Mesenchymal stem cell (in vitro differentiated cells and primary cell): Measurements from ENCODE around the gene TEX13D.

Experiments used
- DNase-seq: peaks from one replicate; pipeline ENCODE4 v3.0.0-alpha.2; 2013
- H2AFZ ChIP-seq: one replicate; pipeline ENCODE4 v1.6.1; 2013; ENCODE audit warnings: low read depth, mild to moderate bottlenecking, control low read depth, inconsistent platforms, low read length, moderate library complexity
- H2AK5ac ChIP-seq: 2 replicates; pipeline ENCODE4 v1.6.1; 2013; ENCODE audit warnings: low read length, moderate library complexity, mild to moderate bottlenecking, inconsistent platforms; ENCODE audit not compliant: severe bottlenecking
- H2BK120ac ChIP-seq: one replicate; pipeline ENCODE4 v1.6.1; 2013; ENCODE audit warnings: low read depth, mild to moderate bottlenecking, inconsistent platforms, low read length, moderate library complexity
- H2BK12ac ChIP-seq, 2 experiments: one replicate each; pipeline ENCODE4 v1.6.1; 2013; ENCODE audit warnings: inconsistent platforms in 2 of 2, low read length in 2 of 2, mild to moderate bottlenecking in 2 of 2, moderate library complexity in 2 of 2, control low read depth in 1 of 2
- H2BK15ac ChIP-seq: one replicate; pipeline ENCODE4 v1.6.1; 2013; ENCODE audit warnings: mild to moderate bottlenecking, low read depth, inconsistent platforms; ENCODE audit not compliant: poor library complexity, severe bottlenecking
- H2BK5ac ChIP-seq: 2 replicates; pipeline ENCODE4 v1.6.1; 2013; ENCODE audit warnings: low read depth, mild to moderate bottlenecking, low read length, control low read depth, inconsistent platforms; ENCODE audit not compliant: poor library complexity, severe bottlenecking
- H3K14ac ChIP-seq, 2 experiments: one replicate each; pipeline ENCODE4 v1.6.1; 2013; ENCODE audit warnings: inconsistent platforms in 2 of 2, low read length in 2 of 2, control low read depth in 1 of 2, mild to moderate bottlenecking in 1 of 2, moderate library complexity in 1 of 2
- H3K18ac ChIP-seq, 2 experiments: one replicate each; pipeline ENCODE4 v1.6.1; 2013; ENCODE audit warnings: inconsistent platforms in 2 of 2, low read length in 2 of 2, control low read depth in 1 of 2, low read depth in 1 of 2, mild to moderate bottlenecking in 1 of 2
- H3K23ac ChIP-seq, 2 experiments: one replicate each; pipeline ENCODE4 v1.6.1; 2013; ENCODE audit warnings: inconsistent platforms in 2 of 2, low read length in 2 of 2, mild to moderate bottlenecking in 2 of 2, moderate library complexity in 2 of 2, control low read depth in 1 of 2
- H3K27ac ChIP-seq: 2 replicates; pipeline ENCODE4 v1.5.1; 2013; ENCODE audit warnings: mild to moderate bottlenecking, moderate library complexity, low read length, control low read depth, inconsistent platforms; ENCODE audit not compliant: poor library complexity, severe bottlenecking
- H3K27me3 ChIP-seq, 2 experiments: 2 replicates each; pipeline versions ENCODE4 v1.6.1 to v1.7.0; 2013; ENCODE audit warnings: low read length in 2 of 2, mild to moderate bottlenecking in 2 of 2, moderate library complexity in 2 of 2, control low read depth in 1 of 2, inconsistent platforms in 1 of 2; ENCODE audit not compliant: control insufficient read depth in 1 of 2, insufficient read depth in 1 of 2
- H3K36me3 ChIP-seq, 2 experiments: 2 replicates each; pipeline versions ENCODE4 v1.6.1 to v1.7.0; 2013; ENCODE audit warnings: low read length in 2 of 2, control low read depth in 1 of 2, inconsistent platforms in 1 of 2, low read depth in 1 of 2, mild to moderate bottlenecking in 1 of 2; ENCODE audit not compliant: insufficient read depth in 2 of 2, control insufficient read depth in 1 of 2
- H3K4ac ChIP-seq, 2 experiments: one replicate each; pipeline ENCODE4 v1.6.1; 2013; ENCODE audit warnings: inconsistent platforms in 2 of 2, low read length in 2 of 2, mild to moderate bottlenecking in 2 of 2, moderate library complexity in 2 of 2, control low read depth in 1 of 2, low read depth in 1 of 2
- H3K4me1 ChIP-seq: 2 replicates; pipeline ENCODE4 v1.6.1; 2013; ENCODE audit warnings: low read depth, low read length, control low read depth; ENCODE audit not compliant: control insufficient read depth, insufficient read depth
- H3K4me2 ChIP-seq: 2 replicates; pipeline ENCODE4 v1.6.1; 2013; ENCODE audit warnings: low read length, mild to moderate bottlenecking, inconsistent platforms; ENCODE audit not compliant: poor library complexity, severe bottlenecking
- H3K4me3 ChIP-seq, 2 experiments: 2 replicates each; pipeline versions ENCODE4 v1.5.1 to v1.7.0; 2013; ENCODE audit warnings: low read length in 2 of 2, mild to moderate bottlenecking in 2 of 2, control low read depth in 1 of 2, low read depth in 1 of 2; ENCODE audit not compliant: insufficient read depth in 1 of 2
- H3K79me1 ChIP-seq: replicated peaks from 2 replicates; pipeline ENCODE4 v1.6.1; 2013; ENCODE audit warnings: mild to moderate bottlenecking, control low read depth, low read length, inconsistent platforms; ENCODE audit not compliant: poor library complexity, severe bottlenecking
- H3K9ac ChIP-seq: 2 replicates; pipeline ENCODE4 v1.7.0; 2013; ENCODE audit warnings: mild to moderate bottlenecking, low read length, moderate library complexity
- H3K9me3 ChIP-seq: 2 replicates; pipeline ENCODE4 v1.7.0; 2013; ENCODE audit warnings: mild to moderate bottlenecking, low read length; ENCODE audit not compliant: control insufficient read depth
- H4K8ac ChIP-seq: one replicate; pipeline ENCODE4 v1.6.1; 2013; ENCODE audit warnings: inconsistent platforms, mild to moderate bottlenecking, low read length, moderate library complexity
- H4K91ac ChIP-seq: one replicate; pipeline ENCODE4 v1.6.1; 2013; ENCODE audit warnings: mild to moderate bottlenecking, low read length, inconsistent platforms
- WGBS: methylation state at CpG from one replicate; pipeline ENCODE4 v1.1.7; 2013; ENCODE audit warnings: mixed read lengths; 5-methylcytosine and 5-hydroxymethylcytosine counted together

TEX13D gene

DNA sequence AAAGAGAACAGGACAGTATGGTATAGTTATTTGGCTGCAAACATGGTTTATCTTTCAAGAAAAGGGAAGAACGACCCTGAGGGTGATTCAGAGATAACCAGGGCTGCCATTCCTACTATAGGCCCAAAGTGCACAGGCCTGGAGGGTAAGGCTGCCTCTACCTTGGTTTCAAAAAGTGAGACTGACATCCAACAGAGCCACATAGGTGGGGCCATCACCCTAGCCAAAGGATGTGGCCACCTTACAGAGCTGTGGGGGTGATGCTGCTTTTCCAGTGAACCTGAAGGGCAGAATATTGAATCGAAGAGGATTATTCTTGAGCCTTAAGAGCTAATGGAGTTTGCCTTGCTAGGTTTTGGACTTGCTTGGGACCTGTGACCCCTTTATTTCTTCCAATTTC lies 29.6 kb downstream of the TEX13D start:
- Histone ChIP-seq H3K9ac (no peak overlapping the region), H3K4me2 (no peak overlapping the region), H3K27ac (no peak overlapping the region), H3K4me3 (no peak overlapping the region), H3K14ac (no peak overlapping the region), H3K4me1 (no peaks in the 10 kb centered on the region), H2BK12ac (no peak overlapping the region), H3K9me3 (no peaks in the 10 kb centered on the region), H4K8ac (no peak overlapping the region), H2AFZ (no peak overlapping the region), H3K23ac (no peak overlapping the region), H3K4ac (no peak overlapping the region), H2AK5ac (no peak overlapping the region), H2BK15ac (no peak overlapping the region), H2BK120ac (no peak overlapping the region), H4K91ac (no peak overlapping the region), H3K79me1 (no peaks in the 10 kb centered on the region), H3K36me3 (no peaks in the 10 kb centered on the region), H3K27me3 (no peaks in the 10 kb centered on the region), H3K18ac (no peak overlapping the region), H2BK5ac (no peak overlapping the region)
- DNase-seq: no peak
- WGBS: 53% methylated on average over 1 of the region's 2 CpGs

GRCh38 chrX:124362761-124363160 lies 30.3 kb downstream of the TEX13D start:
- no peak overlapping the region for H3K18ac ChIP-seq
- H3K27ac ChIP-seq: no peak overlapping the region
- H3K4me3 ChIP-seq: no peak overlapping the region
- no peak overlapping the region for H2BK12ac ChIP-seq
- no peak overlapping the region for H3K14ac ChIP-seq
- no peak overlapping the region for H2BK15ac ChIP-seq
- H3K9ac ChIP-seq: no peak overlapping the region
- H3K9me3 ChIP-seq: no peaks in the 10 kb centered on the region
- H2BK120ac ChIP-seq: no peak overlapping the region
- no peak overlapping the region for H4K91ac ChIP-seq
- no peak overlapping the region for H3K23ac ChIP-seq
- H2BK5ac ChIP-seq: no peak overlapping the region
- no peak for DNase-seq
- H2AFZ ChIP-seq: no peak overlapping the region
- H3K4me2 ChIP-seq: no peak overlapping the region
- H2AK5ac ChIP-seq: no peak overlapping the region
- H3K79me1 ChIP-seq: no peaks in the 10 kb centered on the region
- no peaks in the 10 kb centered on the region for H3K36me3 ChIP-seq
- WGBS: 33% methylated on average over 1 of the region's 1 CpG
- H3K27me3 ChIP-seq: no peaks in the 10 kb centered on the region
- H4K8ac ChIP-seq: no peak overlapping the region
- H3K4ac ChIP-seq: no peak overlapping the region
- no peaks in the 10 kb centered on the region for H3K4me1 ChIP-seq

- Histone ChIP-seq H3K9ac (no peak overlapping the region), H2BK15ac (no peak overlapping the region), H2BK120ac (no peak overlapping the region), H4K8ac (no peak overlapping the region), H4K91ac (no peak overlapping the region), H3K18ac (no peak overlapping the region), H3K14ac (no peak overlapping the region), H3K4me3 (no peak overlapping the region), H3K4me2 (no peak overlapping the region), H2BK12ac (no peak overlapping the region), H2AK5ac (no peak overlapping the region), H3K23ac (no peak overlapping the region), H3K4ac (no peak overlapping the region), H3K4me1 (no peaks in the 10 kb centered on the region), H2AFZ (no peak overlapping the region), H3K79me1 (no peaks in the 10 kb centered on the region), H3K36me3 (no peaks in the 10 kb centered on the region), H2BK5ac (no peak overlapping the region), H3K27me3 (no peaks in the 10 kb centered on the region), H3K9me3 (no peaks in the 10 kb centered on the region), H3K27ac (no peak overlapping the region)
- DNase-seq: no peak
Measured at GRCh38 chrX:124369722-124370121, 37.3 kb downstream of the TEX13D start.

- no peak overlapping the region for H2AFZ ChIP-seq
- H3K27ac ChIP-seq: no peak overlapping the region
- H3K23ac ChIP-seq: no peak overlapping the region
- no peak overlapping the region for H3K18ac ChIP-seq
- no peak for DNase-seq
- no peaks in the 10 kb centered on the region for H3K79me1 ChIP-seq
- H3K9me3 ChIP-seq: no peaks in the 10 kb centered on the region
- H2BK15ac ChIP-seq: no peak overlapping the region
- H3K14ac ChIP-seq: no peak overlapping the region
- no peak overlapping the region for H3K4me2 ChIP-seq
- no peaks in the 10 kb centered on the region for H3K4me1 ChIP-seq
- no peak overlapping the region for H3K4me3 ChIP-seq
- no peak overlapping the region for H4K91ac ChIP-seq
- no peak overlapping the region for H2AK5ac ChIP-seq
- no peak overlapping the region for H3K9ac ChIP-seq
- H2BK120ac ChIP-seq: no peak overlapping the region
- H2BK5ac ChIP-seq: no peak overlapping the region
- H4K8ac ChIP-seq: no peak overlapping the region
- no peaks in the 10 kb centered on the region for H3K27me3 ChIP-seq
- H2BK12ac ChIP-seq: no peak overlapping the region
- H3K4ac ChIP-seq: no peak overlapping the region
- no peaks in the 10 kb centered on the region for H3K36me3 ChIP-seq
- no CpG with 5 or more reads among the region's 1 CpG for WGBS
Measured at GRCh38 chrX:124373348-124373747, 40.9 kb downstream of the TEX13D start.
